PC-9 (cell line): Measurements from ENCODE around the gene RABIF.

Experiments used
- EZH2 ChIP-seq: fragments of 200-600 bp; sonication (generic); IDR thresholded peaks from 2 replicates; pipeline ENCODE4 v1.8.0; 2017; ENCODE audit warnings: antibody characterized with exemption, low read depth
- TF ChIP-seq, protein P1 (sequence below): fragments of 200-600 bp; sonication (generic); conservative IDR thresholded peaks from 2 replicates; pipeline ENCODE4 v1.6.1; 2017; ENCODE audit warnings: mixed run types, antibody characterized with exemption, mild to moderate bottlenecking, moderate library complexity

GRCh38 chr1:202835548-202836072, 53.3 kb downstream of the RABIF start:
- TF ChIP-seq, protein P1, sequence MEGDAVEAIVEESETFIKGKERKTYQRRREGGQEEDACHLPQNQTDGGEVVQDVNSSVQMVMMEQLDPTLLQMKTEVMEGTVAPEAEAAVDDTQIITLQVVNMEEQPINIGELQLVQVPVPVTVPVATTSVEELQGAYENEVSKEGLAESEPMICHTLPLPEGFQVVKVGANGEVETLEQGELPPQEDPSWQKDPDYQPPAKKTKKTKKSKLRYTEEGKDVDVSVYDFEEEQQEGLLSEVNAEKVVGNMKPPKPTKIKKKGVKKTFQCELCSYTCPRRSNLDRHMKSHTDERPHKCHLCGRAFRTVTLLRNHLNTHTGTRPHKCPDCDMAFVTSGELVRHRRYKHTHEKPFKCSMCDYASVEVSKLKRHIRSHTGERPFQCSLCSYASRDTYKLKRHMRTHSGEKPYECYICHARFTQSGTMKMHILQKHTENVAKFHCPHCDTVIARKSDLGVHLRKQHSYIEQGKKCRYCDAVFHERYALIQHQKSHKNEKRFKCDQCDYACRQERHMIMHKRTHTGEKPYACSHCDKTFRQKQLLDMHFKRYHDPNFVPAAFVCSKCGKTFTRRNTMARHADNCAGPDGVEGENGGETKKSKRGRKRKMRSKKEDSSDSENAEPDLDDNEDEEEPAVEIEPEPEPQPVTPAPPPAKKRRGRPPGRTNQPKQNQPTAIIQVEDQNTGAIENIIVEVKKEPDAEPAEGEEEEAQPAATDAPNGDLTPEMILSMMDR, result no peak
- no peak for TF ChIP-seq EZH2
